Measurements from ENCODE around the gene CCDC51.

GRCh38 chr3:48419597-48419996 lies 20.3 kb downstream of the CCDC51 start:
- TF ChIP-seq CTCF (IDR thresholded peaks at IDR 0.05): no peak
- no peak for TF ChIP-seq POLR2A (IDR thresholded peaks at IDR 0.05)

Data from uterus (tissue), 2 donors.